Measurements from ENCODE around the gene KCND2. TPM values are rescaled to one million over a fixed set of nuclear protein-coding genes. Genes with fewer than 3 reads are reported as not detected.

The KCND2 gene
- total RNA-seq, 4 donors from 2014 or later = 0.89 to 2.1 (median 1.4) TPM

DNA sequence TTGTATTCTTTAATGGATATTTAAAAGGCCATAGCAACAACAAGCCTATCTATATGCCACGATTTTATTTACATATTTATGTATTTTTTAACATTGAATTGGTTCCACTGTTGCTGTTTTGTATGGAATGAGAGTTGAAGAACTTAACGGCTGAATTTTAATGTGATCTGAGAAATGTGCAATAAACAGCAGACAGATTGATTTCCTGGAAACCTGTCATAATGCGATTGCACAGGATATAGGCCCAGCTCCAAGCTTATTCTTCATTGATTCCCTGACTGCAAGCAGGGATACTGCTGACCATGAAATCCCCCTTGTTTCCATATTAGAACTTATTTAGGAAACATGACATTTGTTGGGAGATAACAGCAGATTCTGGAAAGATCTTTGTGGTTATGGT, 195.6 kb downstream of the KCND2 start:
- H3K4me1 ChIP-seq = no peaks in the 10 kb centered on the region
- H3K27ac ChIP-seq = no peak overlapping the region
- H3K27me3 ChIP-seq = no peaks in the 10 kb centered on the region
- DNase-seq = no peak
- H3K4me3 ChIP-seq (replicated peaks in 1 of 3) = no peak overlapping the region
- no peaks in the 10 kb centered on the region for H3K36me3 ChIP-seq
- H3K9me3 ChIP-seq = no peaks in the 10 kb centered on the region
- WGBS, 2 donors = 75 to 77% methylated on average over 3 of the region's 3 CpGs
- TF ChIP-seq CTCF (IDR thresholded peaks at IDR 0.05) = no peak
- TF ChIP-seq POLR2A (IDR thresholded peaks at IDR 0.05) = no peak
- intact Hi-C loops (cut with DNase I) = no loop called here

- Histone ChIP-seq H3K27me3 (no peaks in the 10 kb centered on the region), H3K4me1 (no peaks in the 10 kb centered on the region)
These were observed 199.9 kb downstream of the KCND2 start for GRCh38 chr7:120472892-120473291.

GRCh38 chr7:120473352-120473751, 200.4 kb downstream of the KCND2 start:
- 89 to 92% methylated on average over 5 of the region's 5 CpGs for WGBS, 2 donors
- no peak overlapping the region for H3K27ac ChIP-seq
- no peaks in the 10 kb centered on the region for H3K4me1 ChIP-seq
- no peaks in the 10 kb centered on the region for H3K9me3 ChIP-seq
- TF ChIP-seq CTCF (IDR thresholded peaks at IDR 0.05) (no peak), POLR2A (IDR thresholded peaks at IDR 0.05) (no peak)
- H3K4me3 ChIP-seq (replicated peaks in 1 of 3) = no peak overlapping the region
- no peaks in the 10 kb centered on the region for H3K27me3 ChIP-seq
- intact Hi-C loops (cut with DNase I) = no loop called here
- no peak for DNase-seq
- H3K36me3 ChIP-seq = no peaks in the 10 kb centered on the region

More at GRCh38 chr7:120472892-120473291, 199.9 kb downstream of the KCND2 start:
- 93 to 94% methylated on average over 3 of the region's 3 CpGs for WGBS, 2 donors
- no peak for DNase-seq
- TF ChIP-seq CTCF (IDR thresholded peaks at IDR 0.05) (no peak), POLR2A (IDR thresholded peaks at IDR 0.05) (no peak)
- intact Hi-C loops (cut with DNase I) = no loop called here
- Histone ChIP-seq H3K9me3 (no peaks in the 10 kb centered on the region), H3K27ac (no peak overlapping the region), H3K36me3 (no peaks in the 10 kb centered on the region), H3K4me3 (replicated peaks in 1 of 3) (no peak overlapping the region)

DNA sequence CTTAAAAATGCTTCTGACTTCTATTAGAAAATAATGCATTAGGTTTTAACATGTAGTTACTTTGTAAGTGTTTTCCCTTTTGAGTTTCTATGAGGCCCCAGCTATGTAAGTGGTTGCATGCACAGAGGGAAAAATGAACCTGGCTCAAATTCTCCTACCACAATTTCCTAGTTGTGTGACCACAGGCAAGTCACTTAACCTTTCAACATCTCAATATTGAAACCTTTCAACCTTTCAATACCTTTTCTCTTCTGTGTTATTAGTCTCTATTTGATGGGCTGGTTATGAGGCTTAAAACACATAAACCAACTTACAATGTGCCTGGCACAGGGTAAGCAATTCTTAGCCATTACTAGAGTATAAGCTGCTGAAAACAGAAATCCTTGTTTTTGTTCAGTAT, 203.0 kb downstream of the KCND2 start:
- Histone ChIP-seq H3K36me3 (no peaks in the 10 kb centered on the region), H3K4me1 (no peaks in the 10 kb centered on the region), H3K9me3 (no peaks in the 10 kb centered on the region), H3K27me3 (no peaks in the 10 kb centered on the region), H3K27ac (no peak overlapping the region), H3K4me3 (replicated peaks in 1 of 3) (no peak overlapping the region)
- DNase-seq = no peak
- intact Hi-C loops (cut with DNase I) = no loop called here
- no peak for TF ChIP-seq CTCF (IDR thresholded peaks at IDR 0.05)
- TF ChIP-seq POLR2A (IDR thresholded peaks at IDR 0.05) = no peak

DNA sequence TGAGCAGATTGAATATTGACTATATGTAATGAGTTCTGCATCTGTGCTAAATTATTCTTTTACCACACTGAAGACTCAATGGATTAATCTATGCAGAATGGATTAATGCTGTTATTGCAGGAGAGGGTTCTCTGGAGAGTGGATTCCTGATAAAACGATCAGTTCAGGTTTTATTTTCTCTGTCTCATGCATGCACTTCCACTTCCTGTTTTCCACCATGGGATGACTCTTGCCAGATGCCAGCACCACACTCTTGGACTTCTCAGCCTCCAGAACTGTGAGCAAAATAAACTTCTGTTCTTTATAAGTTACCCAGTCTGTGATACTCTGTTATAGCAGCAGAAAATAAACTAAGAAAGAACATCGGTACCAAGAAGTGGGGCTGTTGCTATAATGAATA, 207.5 kb downstream of the KCND2 start:
- no peaks in the 10 kb centered on the region for H3K36me3 ChIP-seq
- TF ChIP-seq CTCF (IDR thresholded peaks at IDR 0.05) = no peak
- no peak for TF ChIP-seq POLR2A (IDR thresholded peaks at IDR 0.05)
- DNase-seq = no peak
- no peak overlapping the region for H3K4me3 ChIP-seq (replicated peaks in 1 of 3)
- intact Hi-C loops (cut with DNase I) = no loop called here
- no peaks in the 10 kb centered on the region for H3K27me3 ChIP-seq
- no peaks in the 10 kb centered on the region for H3K9me3 ChIP-seq
- H3K27ac ChIP-seq = no peak overlapping the region
- no peaks in the 10 kb centered on the region for H3K4me1 ChIP-seq
- WGBS, 2 donors = 26 to 42% methylated on average over 2 of the region's 2 CpGs

Measured in thyroid gland (tissue), 4 donors.